ENCODE results near the gene ANKRD60.
A peak's percentile ranks its signal among the peaks of the same experiment; 100 is the strongest.

Gene ANKRD60

DNA sequence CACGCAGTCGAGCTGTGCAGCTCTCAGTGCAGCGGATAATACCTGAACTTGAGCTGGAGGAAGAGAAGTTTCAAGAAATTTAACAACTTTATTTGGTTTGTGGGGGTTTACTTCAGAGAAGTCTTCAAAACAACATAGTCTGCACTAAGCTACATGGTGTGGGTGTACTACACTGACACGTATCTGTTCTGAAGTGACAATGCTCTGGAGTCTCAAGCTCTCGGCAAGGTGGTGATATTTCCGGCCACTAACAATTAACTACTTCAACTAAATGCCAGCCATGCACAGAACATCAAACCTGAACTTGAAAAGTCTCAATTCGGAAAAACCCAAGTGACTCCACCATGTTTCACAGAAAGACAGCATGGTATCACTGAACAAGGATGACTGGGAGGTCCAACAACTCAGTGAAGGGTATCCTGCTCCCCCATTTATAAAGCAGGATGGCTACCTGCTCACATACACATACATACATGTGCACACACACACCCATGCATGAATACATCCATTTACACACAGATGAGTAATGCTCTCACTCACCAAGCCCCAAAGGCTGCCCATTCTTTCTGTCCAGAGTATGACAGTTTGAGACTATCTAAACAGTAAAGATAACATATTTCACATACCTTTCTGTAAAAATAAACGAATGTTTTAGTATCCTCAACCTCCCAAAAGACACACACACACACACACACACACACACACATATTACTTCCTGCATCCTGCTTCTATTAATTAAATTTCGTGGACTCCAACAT, 15.4 kb upstream of the ANKRD60 start:
- DNase-seq = no peak

DNA sequence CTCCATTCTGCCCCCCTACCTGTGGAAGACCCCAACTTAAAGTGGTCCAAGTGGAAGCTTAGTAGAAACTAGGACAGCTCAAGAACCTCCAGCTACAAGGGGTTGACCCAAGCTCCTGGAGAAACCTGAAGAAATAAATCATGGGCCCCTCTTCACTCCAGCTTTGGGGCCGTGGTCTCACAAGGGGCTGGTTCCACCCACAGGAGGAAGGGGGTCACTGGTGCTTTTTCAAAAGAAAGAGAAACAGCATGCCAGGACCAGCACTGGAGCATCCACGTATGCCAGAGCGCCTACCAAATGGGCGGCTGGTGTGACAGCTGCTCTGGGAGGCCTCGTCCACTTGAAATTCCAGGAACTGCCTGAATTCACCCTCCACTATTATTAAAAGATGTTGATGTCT, 14.4 kb upstream of the ANKRD60 start:
- no peak for DNase-seq

DNA sequence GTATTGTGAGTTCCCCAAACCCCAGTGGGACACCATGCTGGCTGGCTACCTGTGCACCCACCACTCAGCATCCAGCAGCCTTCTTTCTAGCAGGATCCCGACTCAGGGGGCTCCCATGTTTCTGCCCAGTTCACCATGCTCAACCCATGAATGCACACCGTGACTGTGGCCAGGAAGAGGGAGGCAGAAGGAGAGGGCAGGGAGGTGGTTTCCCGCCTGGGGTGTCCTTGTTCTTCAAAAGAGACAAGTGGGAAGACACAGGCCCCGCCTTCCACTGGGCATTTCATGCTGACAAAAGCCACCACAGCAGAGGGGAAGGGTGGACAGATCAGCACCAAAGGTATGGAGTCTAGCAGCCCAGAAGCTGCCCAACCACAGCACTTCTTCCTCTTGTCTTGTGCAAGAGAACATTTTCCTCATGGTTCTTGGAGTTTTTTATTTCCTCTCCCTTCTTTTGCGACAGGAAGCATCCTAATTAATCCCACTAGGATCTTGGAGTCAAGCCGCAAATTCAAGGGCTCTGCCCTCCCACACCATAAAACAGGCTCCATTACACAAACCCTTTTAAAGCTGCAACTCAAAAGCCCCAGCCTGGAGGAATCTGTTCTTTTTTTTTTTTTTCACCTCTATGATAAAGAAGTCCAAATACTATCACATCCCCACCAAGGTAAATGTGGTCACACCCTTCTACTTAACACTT, 13.5 kb upstream of the ANKRD60 start:
- no peak for DNase-seq

DNA sequence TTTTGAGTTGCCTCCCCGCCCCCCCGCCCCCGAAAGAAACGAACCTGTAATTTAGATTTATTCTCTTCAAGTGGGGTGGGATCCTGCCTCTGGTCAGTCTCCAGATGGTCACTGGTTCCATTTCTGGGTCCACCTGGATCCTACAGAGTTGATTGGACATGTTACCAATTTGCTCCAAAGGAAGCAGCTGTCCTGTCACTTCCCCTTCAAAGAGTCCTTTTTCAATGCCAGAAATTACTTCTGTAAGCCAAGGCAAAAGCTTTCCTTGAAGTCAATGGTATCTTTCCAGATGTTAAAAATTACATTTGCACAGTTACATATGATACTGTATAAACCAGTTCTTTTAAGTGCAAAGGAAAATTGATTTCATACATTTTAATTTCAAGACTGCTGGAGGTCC, 12.0 kb upstream of the ANKRD60 start:
- DNase-seq = no peak

DNA sequence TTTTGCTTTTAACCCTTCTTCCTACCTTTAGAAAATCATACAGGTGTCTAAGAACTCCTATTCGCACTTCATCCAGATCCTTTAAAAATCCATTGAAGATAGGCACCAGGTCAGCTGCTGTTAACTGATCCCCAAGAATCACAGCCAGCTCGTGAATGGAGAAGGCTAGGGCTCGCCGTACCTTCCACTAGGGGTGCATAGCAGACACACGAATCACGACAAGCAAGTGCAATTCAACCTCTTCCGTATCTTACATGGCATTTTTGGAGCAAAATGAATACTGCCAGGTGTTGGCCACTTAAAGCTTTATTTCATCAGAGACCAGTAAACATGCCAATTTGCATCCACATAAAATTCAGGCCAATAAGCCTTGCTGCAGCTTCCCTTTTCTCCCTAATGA, 10.8 kb upstream of the ANKRD60 start:
- DNase-seq = no peak

DNA sequence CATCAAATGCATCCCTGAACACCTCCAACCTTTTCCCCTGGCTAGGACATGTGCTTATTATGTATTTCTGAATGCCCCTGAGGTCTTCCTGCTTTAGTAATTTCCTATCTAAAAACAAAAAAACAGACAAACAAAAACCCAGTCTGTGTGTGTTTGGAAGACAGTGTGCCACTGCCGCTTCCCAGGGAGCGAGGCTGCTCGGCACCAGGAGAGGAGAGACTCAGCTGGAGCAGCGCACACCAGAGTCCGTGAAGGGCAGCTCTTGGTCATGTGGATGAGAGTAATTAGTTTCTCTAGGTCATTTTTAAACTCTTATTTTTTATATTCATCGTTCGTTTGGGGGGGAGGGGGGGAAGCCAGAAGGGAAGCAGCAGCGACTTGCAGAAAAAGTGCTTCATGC, 10.0 kb upstream of the ANKRD60 start:
- DNase-seq = no peak

DNA sequence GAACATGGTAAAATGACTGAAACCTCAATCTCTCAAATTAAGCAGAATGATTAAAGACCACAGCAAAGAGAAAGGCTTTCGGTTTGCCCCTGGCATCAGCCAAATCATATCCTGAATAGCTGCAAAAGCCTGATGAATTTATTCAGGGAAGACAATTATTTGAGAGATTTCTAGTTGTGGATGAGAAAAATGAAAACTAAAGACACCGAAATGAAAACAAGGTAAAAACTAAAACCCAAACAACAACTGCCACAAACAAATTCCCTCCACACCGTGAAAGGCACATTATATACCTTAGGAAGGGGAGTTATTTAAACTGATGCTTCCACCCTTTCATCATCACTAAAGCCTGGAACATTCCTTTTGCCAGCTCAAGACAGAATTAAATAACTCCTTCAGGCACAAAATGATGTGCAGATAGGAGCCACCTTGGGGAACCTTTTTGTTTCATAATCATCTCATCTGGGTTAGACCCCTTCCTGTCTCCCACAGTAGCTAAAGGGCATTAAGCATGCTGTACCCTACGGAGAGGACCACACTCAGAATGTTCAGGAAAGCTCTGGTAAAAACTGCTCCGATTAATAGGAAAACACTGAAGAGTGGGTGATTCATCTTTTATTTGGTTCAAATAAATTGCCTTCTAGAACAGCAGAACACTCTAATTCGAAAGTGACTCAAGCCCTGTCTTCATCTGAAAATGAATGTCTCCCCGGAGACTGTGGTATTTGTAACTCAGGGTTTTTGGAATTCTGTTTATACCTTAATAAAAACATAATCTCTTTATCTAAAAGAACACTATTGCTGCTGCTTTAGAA, 9.1 kb upstream of the ANKRD60 start:
- no peak for DNase-seq

DNA sequence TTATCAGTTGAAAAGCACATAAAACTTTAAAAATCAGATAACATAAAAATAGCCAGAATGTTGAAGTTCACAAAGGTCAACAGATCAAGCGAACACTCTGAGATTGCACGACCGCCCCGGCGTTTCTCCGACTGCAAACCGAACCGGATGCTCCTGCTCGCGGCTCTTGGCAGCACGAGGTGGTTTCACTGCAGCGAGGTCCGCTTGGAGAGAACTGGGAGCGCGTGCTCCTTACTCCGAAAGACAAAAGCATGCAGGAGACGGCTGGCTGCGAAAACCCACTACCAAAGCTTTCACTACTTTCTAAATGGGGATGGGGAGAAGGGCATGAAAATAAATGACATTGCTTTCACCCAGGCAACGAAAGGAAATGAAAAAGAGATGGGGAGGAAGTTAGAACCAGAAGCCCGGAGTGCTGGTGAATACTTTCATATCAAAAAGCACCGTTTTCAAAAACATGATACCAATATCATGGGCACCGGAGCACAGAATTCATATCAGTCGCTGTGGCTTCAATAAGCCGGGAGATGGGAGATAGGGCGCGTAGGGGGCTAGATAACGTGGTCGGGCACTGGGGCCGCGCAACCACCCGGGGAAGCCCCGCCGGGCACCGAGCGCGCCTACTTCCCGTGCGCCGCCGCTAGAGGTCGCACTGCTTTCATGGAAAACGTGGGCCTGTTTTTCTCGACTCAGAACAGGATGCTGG, 8.3 kb upstream of the ANKRD60 start:
- DNase-seq = peak; percentile 87

DNA sequence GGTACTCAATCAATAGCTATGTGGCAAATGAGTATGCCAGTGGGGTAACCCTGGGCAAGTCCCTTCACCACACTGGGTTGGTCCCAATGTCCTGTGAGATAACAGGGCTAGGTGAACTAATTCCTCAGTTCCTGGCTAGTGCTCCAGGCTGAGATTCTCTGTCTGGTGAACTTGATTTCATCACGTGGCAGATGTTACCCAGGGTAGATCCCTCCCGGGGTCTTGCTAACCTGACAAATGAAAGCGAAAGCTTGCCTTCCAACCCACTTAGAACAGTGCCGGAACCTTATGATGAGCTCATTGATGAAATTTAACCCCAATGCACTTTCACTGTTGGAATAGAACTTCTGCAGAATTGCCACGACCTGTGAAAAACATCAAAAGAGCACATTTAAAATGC, 6.6 kb upstream of the ANKRD60 start:
- DNase-seq = no peak

DNA sequence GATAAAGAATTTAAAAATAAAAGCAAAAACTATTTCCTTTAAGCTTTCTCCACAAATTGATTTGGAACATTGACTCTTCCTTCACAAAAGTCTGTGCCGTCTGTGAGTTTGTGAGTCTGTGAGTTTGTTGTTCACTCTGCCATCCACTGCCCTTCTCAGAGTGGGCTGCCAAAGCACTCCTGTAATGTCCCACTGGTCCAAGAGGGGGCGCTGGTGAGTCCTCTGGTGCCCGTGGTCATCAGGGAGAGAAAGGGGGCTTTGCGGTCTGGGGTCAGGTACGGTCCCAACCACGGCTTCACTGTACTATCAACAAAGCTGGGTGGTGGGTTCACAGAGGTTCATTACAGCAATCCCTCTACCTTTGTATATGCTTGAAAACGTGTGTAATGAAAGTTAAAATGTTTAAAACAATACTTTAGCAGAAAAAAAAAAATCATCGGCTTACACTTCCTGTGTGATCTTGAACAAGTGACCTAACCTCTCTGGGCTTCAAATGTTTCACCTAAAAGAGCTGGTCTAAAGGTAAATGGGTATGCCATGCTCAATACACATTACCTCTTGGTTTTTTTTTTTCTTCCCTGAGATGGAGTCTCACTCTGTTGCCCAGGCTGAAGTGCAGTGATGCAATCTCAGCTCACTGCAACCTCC, 5.6 kb upstream of the ANKRD60 start:
- DNase-seq = peak; percentile 46

DNA sequence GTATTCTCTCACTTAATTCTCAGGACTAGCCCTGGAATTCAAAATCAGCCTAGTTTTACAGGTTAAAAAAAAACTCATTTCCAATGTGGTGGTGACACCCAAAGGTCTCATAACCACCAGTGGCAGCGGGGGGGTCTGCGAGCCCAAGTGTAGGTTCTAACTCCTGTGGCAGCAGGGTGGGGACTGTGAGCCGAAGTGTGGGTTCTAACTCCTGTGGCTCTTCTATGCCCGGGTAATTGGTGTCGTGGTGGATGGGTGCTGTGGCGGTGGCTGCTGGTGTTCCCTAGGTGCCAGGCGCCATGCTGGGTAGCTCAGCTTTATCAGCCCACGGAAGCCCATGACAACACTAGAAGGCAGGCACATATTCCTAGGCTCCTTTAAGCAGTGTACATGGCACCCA, 4.9 kb upstream of the ANKRD60 start:
- no peak for DNase-seq

DNA sequence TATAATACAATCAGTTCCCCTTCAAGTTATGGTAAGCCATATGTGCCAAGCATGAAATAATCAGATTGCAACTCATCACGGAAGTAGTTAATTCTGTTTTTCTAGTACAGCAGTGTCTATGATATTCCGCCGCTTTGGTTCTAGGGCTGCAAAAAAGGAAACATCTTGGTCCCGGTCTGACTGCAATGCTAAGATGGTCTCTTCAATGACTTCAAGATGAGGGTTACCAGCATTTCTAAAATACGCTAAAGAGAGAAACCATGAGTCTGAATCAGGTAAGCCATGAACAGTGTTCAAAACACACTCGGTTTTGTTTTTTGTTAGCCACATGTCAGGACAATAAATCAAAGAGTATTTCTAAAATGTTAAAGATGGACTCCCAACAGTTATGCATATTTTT, 3.2 kb upstream of the ANKRD60 start:
- DNase-seq = no peak

DNA sequence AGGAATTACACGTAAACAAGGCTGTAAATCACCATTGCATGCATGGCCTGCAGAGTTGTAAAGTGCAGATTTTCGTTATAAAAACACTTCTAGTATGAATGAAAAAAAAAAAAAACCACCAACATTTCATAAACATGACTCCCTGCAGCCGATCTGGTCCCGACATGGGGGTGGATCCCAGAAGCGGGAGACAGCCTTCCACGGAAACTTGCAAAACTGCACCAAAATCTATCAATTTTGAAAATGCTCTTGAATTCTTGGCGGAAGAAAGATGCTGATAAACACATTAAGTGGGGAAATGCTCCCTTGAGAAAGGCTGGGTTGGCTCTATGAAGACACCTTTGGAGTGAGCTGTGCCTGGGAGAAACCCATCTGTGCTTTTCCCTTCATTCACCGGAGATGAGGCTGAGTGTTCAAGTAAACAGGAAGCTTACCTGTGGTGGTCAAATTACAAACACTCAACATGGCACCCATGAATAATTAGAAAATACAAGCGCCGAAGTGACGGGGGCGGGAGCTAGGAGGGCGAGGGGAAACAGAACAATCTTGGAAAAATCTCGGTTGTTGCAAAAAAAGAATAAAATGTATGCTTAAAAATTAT, 845 bp upstream of the ANKRD60 start:
- no peak for DNase-seq

DNA sequence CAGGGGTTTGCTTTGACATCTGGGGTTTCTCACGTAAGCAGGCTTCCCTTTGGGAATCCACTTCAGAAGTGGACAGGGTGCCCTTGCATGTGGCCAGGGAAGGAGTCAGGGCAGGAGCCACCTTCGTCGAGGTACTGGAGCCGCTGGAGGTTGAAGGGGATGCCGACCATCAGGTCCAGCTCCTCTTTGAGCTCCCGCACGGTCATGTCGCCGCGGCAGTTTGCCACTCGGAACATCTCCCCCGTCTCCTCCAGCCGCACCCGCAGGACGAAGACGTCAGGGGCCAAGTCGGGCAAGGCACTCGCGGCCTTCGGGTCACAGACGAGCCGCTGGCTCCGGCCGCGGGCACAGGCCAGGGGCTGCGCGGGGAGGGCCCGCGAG, 360 bp downstream of the ANKRD60 start:
- DNase-seq = no peak

DNA sequence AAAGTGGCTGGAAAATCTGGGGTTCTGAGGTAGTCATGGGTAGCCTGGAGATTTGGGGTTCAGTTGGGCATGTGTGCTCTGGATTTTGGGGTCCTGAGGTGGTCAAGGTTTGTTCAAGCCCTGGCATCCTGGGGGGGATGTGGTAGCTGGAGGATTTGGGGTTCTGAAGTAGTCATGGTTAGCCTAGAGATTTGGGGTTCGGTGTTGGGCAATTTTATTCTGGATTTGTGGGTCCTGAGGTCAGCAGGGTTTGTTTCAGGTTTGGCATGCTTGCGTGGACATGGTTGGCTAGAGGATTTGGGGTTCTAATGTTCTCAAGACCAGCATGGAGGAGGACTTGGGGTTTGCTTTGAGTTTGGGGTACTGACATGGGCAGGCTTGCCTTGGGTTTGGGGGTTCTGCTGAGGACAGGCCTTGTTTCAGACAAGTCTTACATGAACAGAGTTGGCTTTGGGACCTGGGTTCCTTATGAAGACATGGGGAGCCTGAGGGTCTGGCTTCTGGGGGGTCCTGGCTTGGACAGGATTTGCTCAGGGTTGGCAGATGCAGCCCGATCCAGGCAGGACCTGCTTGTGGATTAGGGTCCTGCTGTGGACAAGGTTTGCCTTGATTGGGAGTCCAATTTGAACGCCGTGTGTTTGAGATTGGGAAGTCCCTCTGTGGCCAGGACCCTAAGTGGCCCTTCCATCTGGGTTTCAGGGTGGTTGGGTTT, 906 bp downstream of the ANKRD60 start:
- no peak for DNase-seq

DNA sequence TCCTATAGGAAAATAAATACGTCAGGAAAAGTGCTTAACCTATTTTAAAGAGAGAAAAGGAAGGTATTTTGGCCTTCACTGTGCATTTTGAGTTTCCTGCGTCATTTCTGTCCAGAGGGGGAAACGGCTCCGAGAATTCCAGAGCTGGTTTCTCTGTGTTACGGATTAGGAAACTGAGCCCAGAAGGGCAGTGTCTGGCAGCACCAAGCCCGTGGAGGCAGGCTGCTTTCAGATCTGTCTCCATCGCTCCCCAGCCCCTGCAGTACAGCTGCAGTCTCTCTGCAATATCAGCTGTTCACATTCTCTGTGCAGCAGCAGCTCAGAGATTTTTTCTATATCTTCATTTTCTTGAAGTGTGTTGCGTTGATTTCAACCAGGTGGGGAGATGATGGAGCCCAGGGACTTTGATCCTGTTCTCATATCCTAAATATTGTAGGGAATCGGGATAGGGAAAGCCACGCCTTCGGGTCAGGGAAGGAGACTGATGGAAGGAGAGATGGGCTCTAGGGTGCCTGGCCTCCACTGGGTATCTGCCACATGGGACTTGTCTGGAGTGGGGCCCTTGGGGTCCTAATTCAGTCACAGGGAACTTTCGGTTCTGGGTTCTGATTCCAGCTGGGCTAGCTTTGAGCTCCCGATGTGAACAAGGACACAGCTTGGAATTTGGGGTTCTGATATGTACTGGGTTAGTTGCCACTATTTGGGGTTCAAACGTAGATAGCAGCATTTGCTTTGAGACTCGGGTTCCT, 2.8 kb downstream of the ANKRD60 start:
- no peak for DNase-seq

DNA sequence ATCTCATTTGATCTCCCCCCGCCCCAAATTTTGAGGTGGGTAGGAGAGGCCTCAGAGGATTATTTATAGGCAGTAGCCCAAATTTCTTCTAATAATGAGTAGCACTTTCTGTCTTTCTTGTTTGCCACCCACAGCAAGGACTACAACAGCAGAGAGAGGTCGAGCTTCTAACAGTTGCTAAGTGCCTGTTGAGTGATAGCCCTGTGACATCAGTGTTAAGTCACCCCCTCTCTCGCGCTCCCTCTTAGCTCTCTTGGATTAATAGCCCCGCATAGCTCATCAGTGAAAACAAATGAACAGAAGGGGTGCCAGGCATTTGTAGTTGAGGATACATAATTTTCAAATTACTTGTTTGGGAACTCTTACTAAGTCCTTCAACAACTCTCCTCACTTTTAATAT, 3.5 kb downstream of the ANKRD60 start:
- no peak for DNase-seq

DNA sequence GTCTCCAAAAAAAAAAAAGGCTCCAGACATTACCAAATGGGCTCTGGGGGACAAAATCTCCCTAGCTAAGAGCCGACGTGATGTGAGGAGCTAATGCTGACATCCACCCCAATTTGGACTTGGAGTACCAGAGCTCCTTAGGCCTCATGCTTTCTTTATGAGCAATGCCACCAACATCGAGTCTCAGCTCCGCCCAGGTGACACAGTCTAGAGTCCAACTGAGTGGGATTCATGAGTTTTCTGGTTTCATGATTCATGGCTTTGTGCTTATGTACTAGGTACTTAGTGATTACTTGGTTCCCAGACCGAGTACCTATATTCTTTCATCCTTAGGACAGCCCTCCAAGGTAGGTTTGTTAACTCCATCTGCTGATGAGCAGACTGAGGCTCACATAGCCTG, 4.4 kb downstream of the ANKRD60 start:
- no peak for DNase-seq

DNA sequence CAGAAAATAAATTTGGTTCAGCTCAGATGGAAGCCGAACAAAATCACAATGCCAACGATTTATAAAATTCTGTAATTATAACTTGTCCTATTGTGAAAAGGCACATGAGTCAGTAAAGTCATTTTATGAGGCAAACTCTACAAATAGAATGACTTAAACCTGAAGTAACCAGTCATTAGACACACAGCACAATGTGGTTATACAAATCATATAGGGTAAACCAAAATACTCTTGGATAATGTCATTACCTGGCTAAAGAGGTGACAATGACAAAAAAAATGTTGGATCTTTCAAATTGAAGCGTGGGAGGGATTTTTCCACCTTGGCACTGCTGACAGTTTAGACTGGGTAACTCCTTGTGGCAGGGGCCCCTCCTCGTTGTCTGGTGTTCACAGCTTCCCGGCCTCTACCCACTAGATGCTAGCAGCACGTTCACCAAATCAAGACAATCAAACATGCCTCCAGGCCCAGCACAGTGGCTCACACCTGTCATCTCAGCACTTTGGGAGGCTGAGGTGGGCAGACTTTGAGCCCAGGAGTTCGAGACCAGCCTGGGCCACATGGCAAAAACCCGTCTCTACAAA, 5.0 kb downstream of the ANKRD60 start:
- no peak for DNase-seq

DNA sequence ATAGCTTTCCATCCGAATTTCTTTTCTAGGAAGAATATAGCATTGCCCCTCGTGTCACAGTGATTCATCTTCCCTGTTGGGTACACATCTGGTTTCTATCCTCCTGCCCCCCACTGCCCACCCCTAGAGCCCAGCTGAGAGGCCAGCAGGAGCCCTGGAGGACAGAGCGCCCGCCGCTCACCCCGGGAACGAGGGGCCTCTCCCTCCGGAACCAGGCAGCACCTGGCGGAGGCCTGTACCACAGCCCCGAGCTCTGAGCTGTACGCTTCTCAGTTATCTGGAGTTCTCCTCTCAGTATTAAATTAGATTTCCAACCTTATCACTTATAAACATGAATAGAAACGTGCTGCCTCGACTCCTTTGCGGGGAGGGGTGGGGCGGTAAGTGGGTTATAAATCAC, 6.0 kb downstream of the ANKRD60 start:
- no peak for DNase-seq

DNA sequence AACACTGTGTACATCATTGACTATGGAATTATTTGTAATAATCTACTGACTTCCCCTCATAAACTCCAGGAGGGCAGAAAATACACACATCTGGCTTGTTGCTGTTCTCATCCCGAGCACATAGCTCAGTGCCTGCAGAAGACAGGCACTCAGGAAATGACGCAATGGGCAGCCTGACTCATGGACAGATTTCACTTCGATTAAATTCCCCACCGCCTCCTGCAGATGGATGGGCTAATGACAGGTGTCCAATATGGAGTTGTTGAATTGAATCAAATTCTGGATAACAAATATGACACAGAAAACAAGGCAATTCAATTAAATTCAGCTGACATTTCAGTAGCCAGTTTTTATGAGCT, 9.1 kb downstream of the ANKRD60 start:
- DNase-seq = no peak

Data from activated naive CD4-positive, alpha-beta T cell treated with anti-CD3 and anti-CD28 coated beads, Interleukin-2, amount 50 U/mL, for 16 hours (primary cell).